ENCODE measurements around the gene ABLIM1. TPM values are rescaled to one million over a fixed set of nuclear protein-coding genes. Genes with fewer than 3 reads are reported as not detected.

Gene ABLIM1
- total and polyA plus RNA-seq, 4 donors: 13.6 to 117 (median 35.1) TPM

DNA sequence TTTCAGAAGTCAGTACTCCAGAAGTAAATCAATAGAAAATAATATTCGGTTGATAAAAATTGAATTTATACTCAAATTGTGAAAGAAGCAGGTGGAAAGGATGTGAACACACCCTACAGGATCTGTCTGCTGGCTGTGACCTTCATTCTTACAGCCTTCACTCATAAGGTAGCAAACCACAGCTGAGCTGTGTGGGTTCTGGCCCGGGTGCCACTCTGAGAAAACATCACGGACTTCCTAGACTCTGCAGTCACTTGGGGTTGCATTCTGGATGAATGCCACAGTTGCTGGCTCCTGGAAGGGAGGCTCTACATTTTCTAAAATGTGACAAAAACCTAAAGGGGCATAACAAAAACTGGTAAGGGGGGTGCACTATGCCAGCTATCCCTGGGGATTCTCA, 36.0 kb upstream of the ABLIM1 start:
- no peak for ATAC-seq (ENCODE audit: low FRiP score)
- intact Hi-C loops (cut with DNase I): no loop called here
- Histone ChIP-seq H3K27me3 (ENCODE audit: control insufficient read depth in 1 of 2, insufficient read depth in 2 of 2, low read length in 1 of 2) (no peaks in the 10 kb centered on the region), H3K27ac (ENCODE audit: low read depth in 1 of 2, low read length in 2 of 2) (no peak overlapping the region), H3K9me3 (ENCODE audit: control insufficient read depth, low read length) (no peaks in the 10 kb centered on the region), H3K4me1 (ENCODE audit: control insufficient read depth in 1 of 2, insufficient read depth in 2 of 2, low read length in 2 of 2) (peaks cover 0 to 2% of the 10 kb centered on the region in 2 donors), H3K4me3 (ENCODE audit: low read length in 2 of 2) (no peak overlapping the region), H3K36me3 (ENCODE audit: control insufficient read depth in 1 of 2, insufficient read depth in 2 of 2, low read length in 1 of 2) (no peaks in the 10 kb centered on the region)
- WGBS, 2 donors: 31 to 37% methylated on average over 3 of the region's 3 CpGs
- no peak for DNase-seq

- intact Hi-C loops (cut with DNase I): no loop called here
- no peaks in the 10 kb centered on the region for H3K27me3 ChIP-seq (ENCODE audit: control insufficient read depth in 1 of 2, insufficient read depth in 2 of 2, low read length in 1 of 2)
- DNase-seq (no peak), ATAC-seq (ENCODE audit: low FRiP score) (no peak)
- 32 to 55% methylated on average over 1 of the region's 1 CpG for WGBS, 2 donors
- no peak overlapping the region for H3K27ac ChIP-seq (ENCODE audit: low read depth in 1 of 2, low read length in 2 of 2)
- H3K4me1 ChIP-seq (ENCODE audit: control insufficient read depth in 1 of 2, insufficient read depth in 2 of 2, low read length in 2 of 2): no peaks in the 10 kb centered on the region
- no peak overlapping the region for H3K4me3 ChIP-seq (ENCODE audit: low read length in 2 of 2)
- H3K36me3 ChIP-seq (ENCODE audit: control insufficient read depth in 1 of 2, insufficient read depth in 2 of 2, low read length in 1 of 2): no peaks in the 10 kb centered on the region
- H3K9me3 ChIP-seq (ENCODE audit: control insufficient read depth, low read length): no peaks in the 10 kb centered on the region
Observed at GRCh38 chr10:114691442-114691941, 33.4 kb upstream of the ABLIM1 start.

- intact Hi-C loops (cut with DNase I): no loop called here
- WGBS, 2 donors: 85 to 88% methylated on average over 5 of the region's 5 CpGs
- peaks cover 0 to 4% of the 10 kb centered on the region in 2 donors for H3K4me1 ChIP-seq (ENCODE audit: control insufficient read depth in 1 of 2, insufficient read depth in 2 of 2, low read length in 2 of 2)
Observed at GRCh38 chr10:114688786-114689185, 30.7 kb upstream of the ABLIM1 start.

GRCh38 chr10:114687459-114687858, 29.4 kb upstream of the ABLIM1 start:
- H3K4me3 ChIP-seq (ENCODE audit: low read length in 2 of 2): no peak overlapping the region
- H3K4me1 ChIP-seq (ENCODE audit: control insufficient read depth in 1 of 2, insufficient read depth in 2 of 2, low read length in 2 of 2): peaks cover 0 to 4% of the 10 kb centered on the region in 2 donors
- intact Hi-C loops (cut with DNase I): no loop called here
- H3K27me3 ChIP-seq (ENCODE audit: control insufficient read depth in 1 of 2, insufficient read depth in 2 of 2, low read length in 1 of 2): peaks cover 0 to 1% of the 10 kb centered on the region in 2 donors
- DNase-seq (no peak), ATAC-seq (ENCODE audit: low FRiP score) (no peak)
- no peak overlapping the region for H3K27ac ChIP-seq (ENCODE audit: low read depth in 1 of 2, low read length in 2 of 2)
- WGBS, 2 donors: 94 to 95% methylated on average over 3 of the region's 3 CpGs
- H3K9me3 ChIP-seq (ENCODE audit: control insufficient read depth, low read length): no peaks in the 10 kb centered on the region
- no peaks in the 10 kb centered on the region for H3K36me3 ChIP-seq (ENCODE audit: control insufficient read depth in 1 of 2, insufficient read depth in 2 of 2, low read length in 1 of 2)

More at GRCh38 chr10:114688786-114689185, 30.7 kb upstream of the ABLIM1 start:
- DNase-seq (no peak), ATAC-seq (ENCODE audit: low FRiP score) (no peak)
- no peak overlapping the region for H3K27ac ChIP-seq (ENCODE audit: low read depth in 1 of 2, low read length in 2 of 2)
- H3K36me3 ChIP-seq (ENCODE audit: control insufficient read depth in 1 of 2, insufficient read depth in 2 of 2, low read length in 1 of 2): no peaks in the 10 kb centered on the region
- peaks cover 0 to 1% of the 10 kb centered on the region in 2 donors for H3K27me3 ChIP-seq (ENCODE audit: control insufficient read depth in 1 of 2, insufficient read depth in 2 of 2, low read length in 1 of 2)
- H3K9me3 ChIP-seq (ENCODE audit: control insufficient read depth, low read length): no peaks in the 10 kb centered on the region
- H3K4me3 ChIP-seq (ENCODE audit: low read length in 2 of 2): no peak overlapping the region

DNA sequence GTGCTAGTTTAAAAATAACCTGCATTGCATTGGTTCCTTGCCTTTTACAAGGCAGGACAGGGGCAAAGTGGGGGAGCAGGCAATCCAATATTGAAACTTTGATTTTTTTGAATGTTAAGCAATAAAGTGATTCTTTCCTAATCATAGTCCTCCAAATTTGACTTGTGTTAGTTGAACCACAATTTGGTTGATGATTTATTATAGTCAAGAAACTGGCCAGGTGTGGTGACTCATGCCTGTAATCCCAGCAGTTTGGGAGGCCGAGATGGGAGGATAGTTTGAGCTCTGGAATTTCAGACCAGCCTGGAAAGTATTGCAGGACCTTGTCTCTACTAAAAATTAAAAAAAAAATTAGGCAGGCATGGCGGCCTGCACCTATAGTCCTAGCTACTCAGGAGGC, 27.9 kb upstream of the ABLIM1 start:
- WGBS, 2 donors: 84 to 88% methylated on average over 2 of the region's 2 CpGs
- ATAC-seq (ENCODE audit: low FRiP score) (no peak), DNase-seq (no peak)
- Histone ChIP-seq H3K9me3 (ENCODE audit: control insufficient read depth, low read length) (no peaks in the 10 kb centered on the region), H3K4me1 (ENCODE audit: control insufficient read depth in 1 of 2, insufficient read depth in 2 of 2, low read length in 2 of 2) (peaks cover 0 to 4% of the 10 kb centered on the region in 2 donors), H3K27ac (ENCODE audit: low read depth in 1 of 2, low read length in 2 of 2) (no peak overlapping the region), H3K27me3 (ENCODE audit: control insufficient read depth in 1 of 2, insufficient read depth in 2 of 2, low read length in 1 of 2) (peaks cover 0 to 1% of the 10 kb centered on the region in 2 donors), H3K4me3 (ENCODE audit: low read length in 2 of 2) (no peak overlapping the region), H3K36me3 (ENCODE audit: control insufficient read depth in 1 of 2, insufficient read depth in 2 of 2, low read length in 1 of 2) (no peaks in the 10 kb centered on the region)
- intact Hi-C loops (cut with DNase I): no loop called here

- DNase-seq (no peak), ATAC-seq (ENCODE audit: low FRiP score) (no peak)
- Histone ChIP-seq H3K4me1 (ENCODE audit: control insufficient read depth in 1 of 2, insufficient read depth in 2 of 2, low read length in 2 of 2) (peaks cover 0 to 4% of the 10 kb centered on the region in 2 donors), H3K27ac (ENCODE audit: low read depth in 1 of 2, low read length in 2 of 2) (peak overlapping the region in 1 of 2 donors; percentile 78), H3K9me3 (ENCODE audit: control insufficient read depth, low read length) (no peaks in the 10 kb centered on the region), H3K27me3 (ENCODE audit: control insufficient read depth in 1 of 2, insufficient read depth in 2 of 2, low read length in 1 of 2) (peaks cover 0 to 1% of the 10 kb centered on the region in 2 donors), H3K4me3 (ENCODE audit: low read length in 2 of 2) (no peak overlapping the region), H3K36me3 (ENCODE audit: control insufficient read depth in 1 of 2, insufficient read depth in 2 of 2, low read length in 1 of 2) (no peaks in the 10 kb centered on the region)
- intact Hi-C loops (cut with DNase I): loop anchor here (2.0 kb wide), 2 partner anchors 51 to 53 kb away; no protein-coding TSS in a partner anchor
- WGBS, 2 donors: 21 to 23% methylated on average over 5 of the region's 5 CpGs
Observed at GRCh38 chr10:114685456-114685855, 27.4 kb upstream of the ABLIM1 start.

- H3K4me1 ChIP-seq (ENCODE audit: control insufficient read depth in 1 of 2, insufficient read depth in 2 of 2, low read length in 2 of 2): peaks cover 0 to 4% of the 10 kb centered on the region in 2 donors
- peaks cover 0 to 1% of the 10 kb centered on the region in 2 donors for H3K27me3 ChIP-seq (ENCODE audit: control insufficient read depth in 1 of 2, insufficient read depth in 2 of 2, low read length in 1 of 2)
- DNase-seq (no peak), ATAC-seq (ENCODE audit: low FRiP score) (peak; percentile 68)
- H3K4me3 ChIP-seq (ENCODE audit: low read length in 2 of 2): no peak overlapping the region
- H3K36me3 ChIP-seq (ENCODE audit: control insufficient read depth in 1 of 2, insufficient read depth in 2 of 2, low read length in 1 of 2): no peaks in the 10 kb centered on the region
- 1 to 6% methylated on average over 5 of the region's 5 CpGs for WGBS, 2 donors
- no peaks in the 10 kb centered on the region for H3K9me3 ChIP-seq (ENCODE audit: control insufficient read depth, low read length)
- intact Hi-C loops (cut with DNase I): loop anchor here (2.0 kb wide), 2 partner anchors 50 to 52 kb away; no protein-coding TSS in a partner anchor
- H3K27ac ChIP-seq (ENCODE audit: low read depth in 1 of 2, low read length in 2 of 2): no peak overlapping the region
Observed at GRCh38 chr10:114684822-114685209, 26.7 kb upstream of the ABLIM1 start.

DNA sequence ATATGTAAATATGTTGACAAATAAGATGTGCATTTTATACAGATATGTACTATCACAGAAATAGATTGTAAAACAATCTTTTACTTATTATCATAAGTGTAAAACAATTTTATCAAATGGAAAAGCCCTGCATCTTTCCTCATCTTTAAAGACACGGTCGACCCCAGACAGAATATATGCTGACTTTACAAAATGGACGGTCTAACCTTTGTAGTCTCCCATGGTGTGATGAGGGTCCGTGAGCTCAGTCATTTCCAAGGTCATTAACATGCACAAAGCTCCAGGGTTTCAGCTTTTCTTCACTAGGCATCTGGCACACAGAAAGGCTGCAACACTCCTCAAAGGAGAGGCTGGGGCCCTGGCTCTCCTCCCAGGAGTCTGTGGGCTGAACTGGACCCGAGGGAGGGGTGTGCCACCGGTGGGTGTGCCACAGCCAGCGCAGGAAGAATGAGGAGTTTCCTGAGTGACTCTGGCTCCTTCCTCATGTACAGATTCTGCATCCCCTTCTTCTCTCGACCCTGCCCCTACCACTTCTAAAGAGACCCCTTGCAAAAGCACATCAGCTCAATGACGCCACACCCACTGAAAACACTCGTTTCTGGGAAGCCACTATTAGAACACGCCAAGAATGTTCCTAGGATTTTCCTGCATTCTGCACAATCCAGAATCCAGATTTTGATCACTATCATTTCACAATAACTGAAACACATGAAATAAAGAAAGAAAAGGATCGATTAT, 26.2 kb upstream of the ABLIM1 start:
- Histone ChIP-seq H3K9me3 (ENCODE audit: control insufficient read depth, low read length) (no peaks in the 10 kb centered on the region), H3K27me3 (ENCODE audit: control insufficient read depth in 1 of 2, insufficient read depth in 2 of 2, low read length in 1 of 2) (peaks cover 0 to 1% of the 10 kb centered on the region in 2 donors), H3K4me3 (ENCODE audit: low read length in 2 of 2) (no peak overlapping the region), H3K4me1 (ENCODE audit: control insufficient read depth in 1 of 2, insufficient read depth in 2 of 2, low read length in 2 of 2) (peaks cover 0 to 4% of the 10 kb centered on the region in 2 donors), H3K27ac (ENCODE audit: low read depth in 1 of 2, low read length in 2 of 2) (no peak overlapping the region), H3K36me3 (ENCODE audit: control insufficient read depth in 1 of 2, insufficient read depth in 2 of 2, low read length in 1 of 2) (no peaks in the 10 kb centered on the region)
- DNase-seq (peak; percentile 68 to 79), ATAC-seq (ENCODE audit: low FRiP score) (peak; percentile 72)
- 8 to 9% methylated on average over 12 of the region's 12 CpGs for WGBS, 2 donors
- intact Hi-C loops (cut with DNase I): loop anchor here (2.0 kb wide), 2 partner anchors 49 to 51 kb away; no protein-coding TSS in a partner anchor

GRCh38 chr10:114683593-114683992, 25.5 kb upstream of the ABLIM1 start:
- H3K9me3 ChIP-seq (ENCODE audit: control insufficient read depth, low read length): no peaks in the 10 kb centered on the region
- no peaks in the 10 kb centered on the region for H3K36me3 ChIP-seq (ENCODE audit: control insufficient read depth in 1 of 2, insufficient read depth in 2 of 2, low read length in 1 of 2)
- H3K27ac ChIP-seq (ENCODE audit: low read depth in 1 of 2, low read length in 2 of 2): no peak overlapping the region
- no peak overlapping the region for H3K4me3 ChIP-seq (ENCODE audit: low read length in 2 of 2)
- ATAC-seq (ENCODE audit: low FRiP score) (peak; percentile 37), DNase-seq (no peak)
- peaks cover 0 to 1% of the 10 kb centered on the region in 2 donors for H3K27me3 ChIP-seq (ENCODE audit: control insufficient read depth in 1 of 2, insufficient read depth in 2 of 2, low read length in 1 of 2)
- intact Hi-C loops (cut with DNase I): no loop called here
- peaks cover 0 to 4% of the 10 kb centered on the region in 2 donors for H3K4me1 ChIP-seq (ENCODE audit: control insufficient read depth in 1 of 2, insufficient read depth in 2 of 2, low read length in 2 of 2)
- WGBS, 2 donors: 19 to 23% methylated on average over 9 of the region's 9 CpGs

Measured in aorta (tissue), 5 donors.